ENCODE results near the gene DRD5. TPM values are rescaled to one million over a fixed set of nuclear protein-coding genes. Genes with fewer than 3 reads are reported as not detected.
"Not testable (repeated sequence)": the region's sequence is repeated elsewhere in the genome, so short reads cannot be mapped to it uniquely, and the experiment has no call there.

Gene DRD5
- not detected for polyA plus RNA-seq (2013, experiment 1 of 2)
- polyA plus RNA-seq (2013, experiment 2 of 2) = not detected

DNA sequence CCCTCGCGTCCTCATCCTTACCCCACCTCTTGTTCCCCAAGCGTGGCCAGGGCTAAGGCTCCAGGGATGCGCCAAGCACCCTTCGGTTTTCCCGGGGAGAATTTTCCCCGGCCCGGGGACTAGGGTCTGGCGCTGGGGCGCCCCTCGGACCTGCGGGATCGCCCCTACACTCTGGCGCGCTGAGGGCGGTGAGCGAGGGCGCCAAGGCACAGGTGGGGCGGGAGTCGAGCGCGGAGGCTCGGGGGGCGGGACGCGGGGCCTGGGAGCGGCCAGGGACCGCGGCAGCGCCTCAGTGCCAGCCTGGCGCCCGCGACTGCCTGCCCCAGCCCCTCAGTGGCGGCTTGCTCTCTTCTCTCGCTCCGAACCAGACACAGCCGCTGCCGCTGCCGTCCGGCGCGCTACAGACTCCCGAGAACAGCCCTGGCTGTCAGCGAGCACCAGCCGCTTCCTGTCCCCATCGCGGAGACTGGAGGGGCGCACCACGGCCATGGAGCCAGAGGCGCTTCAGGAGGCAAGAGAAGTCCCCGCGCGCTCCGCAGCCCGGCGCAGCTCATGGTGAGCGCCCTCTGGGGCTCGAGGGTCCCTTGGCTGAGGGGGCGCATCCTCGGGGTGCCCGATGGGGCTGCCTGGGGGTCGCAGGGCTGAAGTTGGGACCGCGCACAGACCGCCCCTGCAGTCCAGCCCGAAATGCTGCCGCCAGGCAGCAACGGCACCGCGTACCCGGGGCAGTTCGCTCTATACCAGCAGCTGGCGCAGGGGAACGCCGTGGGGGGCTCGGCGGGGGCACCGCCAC lies at the start of gene DRD5:
TSS of gene DRD5 (plus strand) at position 292 of the 793 bp plus-strand sequence. CDS start at position 688, 396 bp downstream.
- Histone ChIP-seq H3K36me3 (ENCODE audit: control insufficient read depth, insufficient read depth, low read length) (no peaks in the 10 kb centered on the region), H3K4me1 (ENCODE audit: control insufficient read depth, insufficient read depth, low read length, poor library complexity, severe bottlenecking) (peaks cover 2% of the 10 kb centered on the region), H3K4me3 (ENCODE audit: extremely low read depth, insufficient read depth, low read length, poor library complexity, severe bottlenecking) (peak within 1 kb of the TSS; percentile 25), H3K27ac (ENCODE audit: low read depth, low read length, severe bottlenecking) (no peak within 1 kb of the TSS), H3K9me3 (ENCODE audit: control insufficient read depth, low read length) (no peaks in the 10 kb centered on the region)
- 9 to 10% methylated on average over 63 to 71 of the region's 78 CpGs for WGBS, 2 experiments (ENCODE audit: insufficient coverage in 2 of 2)

DNA sequence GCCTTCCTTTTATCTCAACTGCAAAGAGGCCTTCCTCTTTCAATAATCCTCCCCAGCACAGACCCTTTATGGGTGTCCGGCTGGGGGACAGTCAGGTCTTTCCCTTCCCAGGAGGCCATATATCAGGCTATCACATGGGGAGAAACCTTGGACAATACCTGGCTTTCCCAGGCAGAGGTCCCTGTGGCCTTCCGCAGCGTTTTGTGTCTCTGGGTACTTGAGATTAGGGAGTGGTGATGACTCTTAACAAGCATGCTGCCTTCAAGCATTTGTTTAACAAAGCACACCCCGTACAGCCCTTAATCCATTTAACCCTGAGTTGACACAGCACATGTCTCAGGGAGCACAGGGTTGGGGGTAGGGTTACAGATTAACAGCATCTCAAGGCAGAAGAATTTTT lies 49.2 kb upstream of the DRD5 start:
- WGBS, 2 experiments (ENCODE audit: insufficient coverage in 2 of 2) = 100% methylated on average over 1 of the region's 4 CpGs; no CpG with 5 or more reads in 1 of the 2 experiments
- not testable (repeated sequence) for H3K36me3 ChIP-seq (ENCODE audit: control insufficient read depth, insufficient read depth, low read length); H3K27ac ChIP-seq (ENCODE audit: low read depth, low read length, severe bottlenecking); H3K9me3 ChIP-seq (ENCODE audit: control insufficient read depth, low read length); H3K4me1 ChIP-seq (ENCODE audit: control insufficient read depth, insufficient read depth, low read length, poor library complexity, severe bottlenecking); H3K4me3 ChIP-seq (ENCODE audit: extremely low read depth, insufficient read depth, low read length, poor library complexity, severe bottlenecking)

DNA sequence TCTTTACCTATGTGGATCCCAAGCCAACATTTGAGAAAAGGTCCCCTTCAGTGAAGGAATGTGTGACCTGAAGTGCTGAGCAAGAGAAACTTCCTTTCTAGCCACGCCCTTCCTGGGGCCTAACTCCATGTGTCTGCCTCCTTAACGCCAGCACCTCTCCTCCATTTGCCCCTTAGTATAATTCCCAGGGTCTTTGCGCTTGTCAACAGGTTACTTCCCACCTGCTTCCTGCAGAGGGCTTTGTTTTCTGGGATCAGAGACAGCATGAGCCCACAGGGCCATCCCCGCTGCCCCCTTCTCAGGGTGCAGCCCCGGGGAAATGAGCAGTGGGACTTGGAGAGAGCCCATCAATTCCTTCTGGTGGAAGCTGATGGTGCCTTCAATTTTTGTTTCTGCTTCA lies 45.9 kb upstream of the DRD5 start:
- Histone ChIP-seq H3K9me3 (ENCODE audit: control insufficient read depth, low read length) (no peaks in the 10 kb centered on the region), H3K4me3 (ENCODE audit: extremely low read depth, insufficient read depth, low read length, poor library complexity, severe bottlenecking) (no peak overlapping the region)
- 90 to 92% methylated on average over 2 to 3 of the region's 5 CpGs for WGBS, 2 experiments (ENCODE audit: insufficient coverage in 2 of 2)

DNA sequence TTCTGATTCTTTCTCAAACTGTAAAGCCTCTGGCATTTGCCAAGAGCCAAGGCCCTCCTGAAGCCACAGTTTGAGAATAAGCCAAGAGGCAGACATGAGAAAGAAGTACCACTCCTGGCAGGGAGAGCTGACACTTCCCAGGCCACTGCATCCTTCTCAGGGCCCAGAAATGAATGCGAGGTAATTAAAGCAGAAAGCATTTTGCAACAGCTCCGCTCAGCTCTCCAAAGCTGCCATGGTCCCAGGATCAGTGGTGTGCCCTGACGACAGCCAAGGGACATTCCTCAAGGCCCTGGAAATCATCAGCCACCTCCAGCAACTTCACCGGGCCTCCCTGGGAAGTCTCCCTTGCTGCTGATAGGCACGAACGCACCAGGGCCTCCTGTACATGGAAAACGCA lies 44.2 kb upstream of the DRD5 start:
- not testable (repeated sequence) for H3K36me3 ChIP-seq (ENCODE audit: control insufficient read depth, insufficient read depth, low read length); H3K4me1 ChIP-seq (ENCODE audit: control insufficient read depth, insufficient read depth, low read length, poor library complexity, severe bottlenecking); H3K9me3 ChIP-seq (ENCODE audit: control insufficient read depth, low read length); H3K4me3 ChIP-seq (ENCODE audit: extremely low read depth, insufficient read depth, low read length, poor library complexity, severe bottlenecking)
- peak overlapping the region; percentile 13 for H3K27ac ChIP-seq (ENCODE audit: low read depth, low read length, severe bottlenecking)
- 63 to 67% methylated on average over 4 to 6 of the region's 7 CpGs for WGBS, 2 experiments (ENCODE audit: insufficient coverage in 2 of 2)

More for the DNA sequence above, 45.9 kb upstream of the DRD5 start:
- Histone ChIP-seq H3K36me3 (ENCODE audit: control insufficient read depth, insufficient read depth, low read length) (no peaks in the 10 kb centered on the region), H3K4me1 (ENCODE audit: control insufficient read depth, insufficient read depth, low read length, poor library complexity, severe bottlenecking) (no peaks in the 10 kb centered on the region), H3K27ac (ENCODE audit: low read depth, low read length, severe bottlenecking) (no peak overlapping the region)

DNA sequence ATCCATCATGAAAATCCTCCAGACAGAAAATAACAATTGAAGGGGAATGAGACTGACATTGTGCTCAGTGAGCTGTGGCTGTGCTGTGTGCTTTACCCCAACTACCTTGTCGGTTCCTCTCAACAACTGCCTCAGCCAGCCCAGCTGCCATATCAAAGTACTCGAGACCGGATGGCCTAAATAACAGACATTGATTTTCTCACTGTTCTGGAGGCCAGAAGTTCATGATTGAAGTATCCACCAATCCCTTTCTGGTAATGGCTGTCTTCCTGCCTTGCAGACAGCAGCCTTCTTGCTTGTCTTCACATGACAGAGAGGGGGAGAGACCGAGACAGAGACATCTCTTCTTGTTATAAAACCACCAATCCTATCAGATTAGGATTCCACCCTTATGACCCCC lies 37.6 kb upstream of the DRD5 start:
- not testable (repeated sequence) for H3K4me3 ChIP-seq (ENCODE audit: extremely low read depth, insufficient read depth, low read length, poor library complexity, severe bottlenecking); H3K9me3 ChIP-seq (ENCODE audit: control insufficient read depth, low read length); H3K4me1 ChIP-seq (ENCODE audit: control insufficient read depth, insufficient read depth, low read length, poor library complexity, severe bottlenecking); H3K36me3 ChIP-seq (ENCODE audit: control insufficient read depth, insufficient read depth, low read length); H3K27ac ChIP-seq (ENCODE audit: low read depth, low read length, severe bottlenecking)
- 100% methylated on average over 2 to 3 of the region's 4 CpGs for WGBS, 2 experiments (ENCODE audit: insufficient coverage in 2 of 2)

DNA sequence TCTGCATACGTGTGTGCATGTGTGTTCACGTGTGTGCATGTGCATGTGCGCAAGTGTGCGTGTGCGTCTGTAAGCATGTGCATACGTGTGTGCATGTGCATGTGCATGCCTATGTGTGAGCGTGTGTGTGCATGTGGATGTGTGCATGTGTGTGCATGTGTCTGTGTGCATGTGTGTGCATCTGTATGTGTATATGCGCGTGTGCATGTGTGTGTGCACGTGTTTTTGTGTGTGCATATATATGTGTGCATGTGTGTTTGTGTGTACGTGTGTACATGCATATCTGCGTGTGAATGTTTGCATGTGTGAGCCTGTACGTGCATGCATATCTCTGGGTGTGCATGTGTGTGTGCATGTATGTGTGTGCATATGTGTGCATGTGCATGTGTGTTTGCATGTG lies 35.7 kb upstream of the DRD5 start:
- WGBS, 2 experiments (ENCODE audit: insufficient coverage in 2 of 2) = 92 to 95% methylated on average over 13 of the region's 13 CpGs
- Histone ChIP-seq H3K4me1 (ENCODE audit: control insufficient read depth, insufficient read depth, low read length, poor library complexity, severe bottlenecking) (no peaks in the 10 kb centered on the region), H3K27ac (ENCODE audit: low read depth, low read length, severe bottlenecking) (no peak overlapping the region)

DNA sequence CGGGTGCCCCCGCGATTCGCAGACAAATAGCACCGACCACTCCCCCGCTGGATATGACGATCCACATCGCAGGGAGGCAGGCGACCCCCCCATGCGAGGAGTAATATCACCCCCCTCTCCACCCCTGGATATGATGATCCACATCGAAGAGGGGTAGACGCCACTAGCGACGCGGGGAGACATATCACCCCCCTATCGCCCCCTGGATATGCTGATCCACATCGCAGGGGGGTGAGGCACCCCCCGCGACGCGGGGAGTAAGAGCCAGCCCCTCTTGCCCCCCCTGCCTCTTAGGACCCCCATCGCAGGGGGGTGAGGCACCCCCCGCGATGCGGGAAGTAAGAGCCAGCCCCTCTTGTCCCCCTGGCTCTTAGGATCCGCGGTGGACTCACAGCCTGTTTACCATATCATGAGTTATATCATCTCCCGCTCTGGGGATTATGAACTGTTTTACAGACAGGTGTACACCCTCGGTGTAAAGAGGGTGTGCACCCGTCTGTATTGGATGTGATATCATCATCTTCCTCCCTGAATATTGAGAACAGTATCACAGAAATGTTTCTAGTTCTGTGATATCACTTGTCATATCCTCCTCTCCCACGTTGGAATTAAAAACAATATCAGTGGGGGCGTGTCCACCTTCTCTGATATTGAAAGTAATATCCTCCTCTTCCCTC lies 22.7 kb upstream of the DRD5 start:
- Histone ChIP-seq H3K27ac (ENCODE audit: low read depth, low read length, severe bottlenecking) (no peak overlapping the region), H3K36me3 (ENCODE audit: control insufficient read depth, insufficient read depth, low read length) (no peaks in the 10 kb centered on the region), H3K4me1 (ENCODE audit: control insufficient read depth, insufficient read depth, low read length, poor library complexity, severe bottlenecking) (no peaks in the 10 kb centered on the region), H3K4me3 (ENCODE audit: extremely low read depth, insufficient read depth, low read length, poor library complexity, severe bottlenecking) (no peak overlapping the region), H3K9me3 (ENCODE audit: control insufficient read depth, low read length) (no peaks in the 10 kb centered on the region)
- WGBS, 2 experiments (ENCODE audit: insufficient coverage in 2 of 2) = 65 to 85% methylated on average over 4 to 5 of the region's 32 CpGs

More for the DNA sequence above, 35.7 kb upstream of the DRD5 start:
- Histone ChIP-seq H3K36me3 (ENCODE audit: control insufficient read depth, insufficient read depth, low read length) (no peaks in the 10 kb centered on the region), H3K4me3 (ENCODE audit: extremely low read depth, insufficient read depth, low read length, poor library complexity, severe bottlenecking) (no peak overlapping the region), H3K9me3 (ENCODE audit: control insufficient read depth, low read length) (no peaks in the 10 kb centered on the region)

DNA sequence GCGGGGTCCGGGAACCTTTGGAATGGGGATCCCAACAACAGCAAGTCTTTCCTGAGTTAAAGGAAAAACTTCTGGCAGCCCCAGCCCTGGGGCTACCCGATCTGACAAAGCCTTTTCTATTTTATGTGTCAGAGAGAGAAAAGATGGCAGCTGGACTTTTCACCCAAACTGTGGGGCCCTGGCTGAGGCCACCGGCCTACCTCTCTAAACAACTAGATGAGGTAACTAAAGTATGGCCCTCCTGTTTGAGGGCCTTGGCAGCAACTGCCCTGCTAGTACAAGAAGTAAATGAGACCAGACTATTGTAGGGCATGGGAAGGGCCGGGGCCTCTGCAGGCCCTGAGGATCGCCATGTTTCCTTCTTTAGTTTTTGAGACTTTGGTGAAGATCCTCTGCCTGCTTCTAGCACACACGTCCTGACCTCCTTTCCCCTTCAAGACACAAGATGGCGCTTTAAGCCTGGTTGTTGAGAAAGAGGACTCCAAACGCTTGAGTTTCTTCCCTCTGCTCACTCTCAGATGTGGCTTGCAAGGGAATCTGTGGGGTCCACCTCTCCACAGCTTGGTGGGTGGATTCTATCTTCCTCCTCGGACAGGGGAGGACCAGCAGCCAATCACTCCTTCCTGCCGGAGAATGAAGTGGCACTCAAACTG lies 18.5 kb upstream of the DRD5 start:
- no peaks in the 10 kb centered on the region for H3K36me3 ChIP-seq (ENCODE audit: control insufficient read depth, insufficient read depth, low read length)
- no peaks in the 10 kb centered on the region for H3K9me3 ChIP-seq (ENCODE audit: control insufficient read depth, low read length)
- WGBS, 2 experiments (ENCODE audit: insufficient coverage in 2 of 2) = 20 to 58% methylated on average over 5 to 6 of the region's 11 CpGs
- H3K4me1 ChIP-seq (ENCODE audit: control insufficient read depth, insufficient read depth, low read length, poor library complexity, severe bottlenecking) = no peaks in the 10 kb centered on the region
- H3K4me3 ChIP-seq (ENCODE audit: extremely low read depth, insufficient read depth, low read length, poor library complexity, severe bottlenecking) = no peak overlapping the region
- H3K27ac ChIP-seq (ENCODE audit: low read depth, low read length, severe bottlenecking) = no peak overlapping the region

DNA sequence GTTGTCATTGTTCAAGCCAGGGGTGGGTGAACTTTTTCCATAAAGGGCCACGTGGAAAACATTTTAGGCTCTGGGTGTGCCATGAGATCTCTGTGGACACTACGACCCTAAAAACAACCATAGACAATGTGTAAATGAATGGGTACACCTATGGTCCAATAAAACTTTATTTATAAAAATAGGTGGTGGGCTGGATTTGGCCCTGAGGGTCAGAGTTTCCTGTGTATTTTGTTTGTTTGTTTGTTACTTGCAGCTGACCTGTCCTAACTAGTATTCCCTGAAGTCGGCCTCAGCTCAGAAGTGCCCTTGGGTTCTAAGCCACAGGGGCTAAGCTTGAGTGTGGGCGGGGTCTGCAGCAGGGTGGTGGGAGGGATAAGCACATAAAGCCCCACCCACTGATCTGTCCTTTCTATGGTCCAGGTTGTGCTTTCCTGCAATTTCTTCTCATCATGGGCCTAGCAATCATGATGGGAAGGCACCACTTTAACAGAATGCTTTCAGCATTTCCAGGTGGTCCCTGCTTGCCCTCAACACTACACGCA lies 17.2 kb upstream of the DRD5 start:
- Histone ChIP-seq H3K9me3 (ENCODE audit: control insufficient read depth, low read length) (no peaks in the 10 kb centered on the region), H3K4me3 (ENCODE audit: extremely low read depth, insufficient read depth, low read length, poor library complexity, severe bottlenecking) (no peak overlapping the region), H3K4me1 (ENCODE audit: control insufficient read depth, insufficient read depth, low read length, poor library complexity, severe bottlenecking) (no peaks in the 10 kb centered on the region), H3K27ac (ENCODE audit: low read depth, low read length, severe bottlenecking) (no peak overlapping the region), H3K36me3 (ENCODE audit: control insufficient read depth, insufficient read depth, low read length) (no peaks in the 10 kb centered on the region)
- 79 to 92% methylated on average over 2 to 3 of the region's 5 CpGs for WGBS, 2 experiments (ENCODE audit: insufficient coverage in 2 of 2)

DNA sequence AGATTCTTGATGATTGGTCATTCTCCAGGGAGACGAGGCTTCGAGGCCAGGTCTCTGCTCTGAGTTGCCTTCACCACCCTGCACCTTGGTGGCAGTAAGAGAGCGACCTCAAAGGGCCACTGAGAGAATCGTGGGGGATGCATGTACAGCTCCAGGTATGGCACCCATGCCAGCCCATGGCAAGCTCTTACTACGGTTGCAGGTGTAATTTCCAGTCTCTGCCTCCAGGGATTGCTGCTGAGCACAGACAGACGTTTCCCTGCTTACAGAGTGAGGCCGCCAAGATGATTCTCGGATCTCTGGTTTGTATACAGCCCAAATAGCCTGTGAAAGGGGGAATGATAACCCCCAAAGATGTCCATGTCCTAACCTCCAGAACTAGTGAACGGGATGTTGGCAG lies 16.3 kb upstream of the DRD5 start:
- 54 to 55% methylated on average over 8 of the region's 9 CpGs for WGBS, 2 experiments (ENCODE audit: insufficient coverage in 2 of 2)

More for the DNA sequence above, 16.3 kb upstream of the DRD5 start:
- no peak overlapping the region for H3K27ac ChIP-seq (ENCODE audit: low read depth, low read length, severe bottlenecking)
- no peak overlapping the region for H3K4me3 ChIP-seq (ENCODE audit: extremely low read depth, insufficient read depth, low read length, poor library complexity, severe bottlenecking)
- no peaks in the 10 kb centered on the region for H3K4me1 ChIP-seq (ENCODE audit: control insufficient read depth, insufficient read depth, low read length, poor library complexity, severe bottlenecking)
- H3K36me3 ChIP-seq (ENCODE audit: control insufficient read depth, insufficient read depth, low read length) = no peaks in the 10 kb centered on the region
- no peaks in the 10 kb centered on the region for H3K9me3 ChIP-seq (ENCODE audit: control insufficient read depth, low read length)
